ENCODE measurements around the gene MGAT4C. TPM values are rescaled to one million over a fixed set of nuclear protein-coding genes. Genes with fewer than 3 reads are reported as not detected.

Gene MGAT4C
- total and polyA plus RNA-seq, 2 of the 8 experiments (the other 6 are each of a cell fraction or from before 2014, with no cell fraction given) = 1.6 to 2.5 TPM

DNA sequence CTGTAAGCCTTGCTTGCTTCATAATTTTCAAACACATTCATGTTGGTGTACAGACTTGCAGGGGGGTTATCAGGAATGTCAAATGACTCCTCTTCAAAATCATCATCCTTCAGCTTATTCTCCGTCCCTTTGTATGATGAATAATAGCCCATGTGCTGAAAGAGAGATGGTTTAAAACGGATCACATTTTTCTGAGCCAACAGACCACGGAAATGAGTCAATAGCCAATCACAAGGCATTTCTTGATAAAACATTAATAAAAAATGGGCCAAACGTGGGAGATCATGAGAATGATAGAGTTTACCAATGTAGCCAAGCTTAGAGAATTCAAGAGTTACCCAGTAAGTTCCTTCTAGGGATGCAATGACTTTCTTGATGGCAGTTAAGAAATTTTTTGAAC lies 276.6 kb downstream of the MGAT4C start:
- Histone ChIP-seq H3K79me2 (ENCODE audit: control insufficient read depth in 1 of 2, insufficient read depth in 2 of 2, low read length in 2 of 2) (no peaks in the 10 kb centered on the region), H4K20me1 (replicated peaks in 1 of 2; ENCODE audit: control insufficient read depth in 1 of 2, insufficient read depth in 2 of 2, low read length in 2 of 2) (no peaks in the 10 kb centered on the region), H3K23ac (ENCODE audit: insufficient read length) (no peak overlapping the region), H3K4me1 (replicated peaks in 1 of 4; ENCODE audit: control insufficient read depth in 3 of 4, insufficient read depth in 4 of 4, low read length in 3 of 4) (no peaks in the 10 kb centered on the region), H3K9ac (replicated peaks in 1 of 4; ENCODE audit: extremely low read depth in 1 of 4, low read depth in 3 of 4, low read length in 3 of 4) (no peak overlapping the region), H2BK5ac (ENCODE audit: low read depth, low read length) (no peak overlapping the region), H3K56ac (replicated peaks; ENCODE audit: insufficient read length, low read depth, low read length) (no peak overlapping the region), H3K23me2 (ENCODE audit: low read depth, low read length) (no peaks in the 10 kb centered on the region; the same call in 1 of the 2 replicates), H2BK20ac (ENCODE audit: low read length) (no peak overlapping the region), H2AK5ac (ENCODE audit: low read depth, low read length) (no peak overlapping the region), H3K18ac (ENCODE audit: extremely low read depth, low read length) (no peak overlapping the region), H4K8ac (ENCODE audit: extremely low read depth, insufficient read depth, low read length) (no peak overlapping the region), H2BK12ac (ENCODE audit: low read depth, low read length) (no peak overlapping the region), H2BK15ac (ENCODE audit: low read length) (no peak overlapping the region), H3K27me3 (replicated peaks in 1 of 4; ENCODE audit: control insufficient read depth in 3 of 4, extremely low read depth in 1 of 4, insufficient read depth in 3 of 4, low read length in 3 of 4) (no peaks in the 10 kb centered on the region), H3K4me2 (ENCODE audit: insufficient read depth in 1 of 2, low read depth in 2 of 2, low read length in 2 of 2) (no peak overlapping the region), H2BK120ac (replicated peaks; ENCODE audit: low read depth, low read length) (no peak overlapping the region), H3K36me3 (ENCODE audit: control insufficient read depth in 2 of 4, insufficient read depth in 4 of 4, low read length in 3 of 4) (no peaks in the 10 kb centered on the region), H4K91ac (replicated peaks; ENCODE audit: insufficient read length, low read length) (no peak overlapping the region), H3K27ac (ENCODE audit: low read depth, low read length) (no peak overlapping the region), H2AFZ (ENCODE audit: low read length) (no peak overlapping the region), H3K9me3 (ENCODE audit: insufficient read depth in 2 of 2, low read depth in 1 of 2, low read length in 1 of 2) (no peaks in the 10 kb centered on the region), H3K79me1 (ENCODE audit: low read depth, low read length) (no peaks in the 10 kb centered on the region), H3K4ac (replicated peaks; ENCODE audit: insufficient read length, low read depth, low read length) (no peak overlapping the region), H4K5ac (ENCODE audit: insufficient read length, low read depth, low read length) (no peak overlapping the region), H3K4me3 (ENCODE audit: extremely low read depth in 1 of 4, insufficient read depth in 2 of 4, low read depth in 3 of 4, low read length in 4 of 4) (no peak overlapping the region), H3K14ac (ENCODE audit: insufficient read length) (no peak overlapping the region)
- ChIA-PET CTCF (ENCODE audit: partially characterized antibody) (no interaction called here), POLR2A (ENCODE audit: partially characterized antibody) (no interaction called here)
- FAIRE-seq (no peak), DNase-seq (ENCODE audit: low read depth in 1 of 2, low spot score in 2 of 2) (no peak)
- 89% methylated on average over 4 of the region's 4 CpGs; no CpG with 5 or more reads in 1 of the 2 experiments for WGBS, 2 experiments (ENCODE audit: extremely low coverage in 1 of 2, insufficient coverage in 1 of 2, insufficient read length in 1 of 2, insufficient replicate concordance in 2 of 2, low coverage in 1 of 2, low lambda C conversion rate in 2 of 2, missing lambda C conversion rate in 1 of 2)
- no peak for TF ChIP-seq GTF2F1 (IDR thresholded peaks at IDR 0.05; ENCODE audit: borderline replicate concordance, low read depth, low read length)
- no peak for TF ChIP-seq ZNF274 (IDR thresholded peaks at IDR 0.05; ENCODE audit: borderline replicate concordance, extremely low read depth, low read length)
- no peak for TF ChIP-seq BCL11A (IDR thresholded peaks at IDR 0.05; ENCODE audit: low read depth in 2 of 2, low read length in 2 of 2)
- no peak for TF ChIP-seq KDM1A (IDR thresholded peaks at IDR 0.05; ENCODE audit: borderline replicate concordance, low read length)
- TF ChIP-seq SIRT6 (IDR thresholded peaks at IDR 0.05; ENCODE audit: low read length) = no peak
- no peak for TF ChIP-seq ASH2L (IDR thresholded peaks at IDR 0.05; ENCODE audit: low read length)
- TF ChIP-seq SUZ12 (IDR thresholded peaks at IDR 0.05; ENCODE audit: low read length) = no peak
- TF ChIP-seq SP4 (IDR thresholded peaks at IDR 0.05; ENCODE audit: low read length) = no peak
- TF ChIP-seq, protein P1, sequence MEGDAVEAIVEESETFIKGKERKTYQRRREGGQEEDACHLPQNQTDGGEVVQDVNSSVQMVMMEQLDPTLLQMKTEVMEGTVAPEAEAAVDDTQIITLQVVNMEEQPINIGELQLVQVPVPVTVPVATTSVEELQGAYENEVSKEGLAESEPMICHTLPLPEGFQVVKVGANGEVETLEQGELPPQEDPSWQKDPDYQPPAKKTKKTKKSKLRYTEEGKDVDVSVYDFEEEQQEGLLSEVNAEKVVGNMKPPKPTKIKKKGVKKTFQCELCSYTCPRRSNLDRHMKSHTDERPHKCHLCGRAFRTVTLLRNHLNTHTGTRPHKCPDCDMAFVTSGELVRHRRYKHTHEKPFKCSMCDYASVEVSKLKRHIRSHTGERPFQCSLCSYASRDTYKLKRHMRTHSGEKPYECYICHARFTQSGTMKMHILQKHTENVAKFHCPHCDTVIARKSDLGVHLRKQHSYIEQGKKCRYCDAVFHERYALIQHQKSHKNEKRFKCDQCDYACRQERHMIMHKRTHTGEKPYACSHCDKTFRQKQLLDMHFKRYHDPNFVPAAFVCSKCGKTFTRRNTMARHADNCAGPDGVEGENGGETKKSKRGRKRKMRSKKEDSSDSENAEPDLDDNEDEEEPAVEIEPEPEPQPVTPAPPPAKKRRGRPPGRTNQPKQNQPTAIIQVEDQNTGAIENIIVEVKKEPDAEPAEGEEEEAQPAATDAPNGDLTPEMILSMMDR (IDR thresholded peaks at IDR 0.05; ENCODE audit: control extremely low read depth in 1 of 3, insufficient read depth in 1 of 3, low read depth in 1 of 3, low read length in 3 of 3) = no peak
- no peak for TF ChIP-seq TAF1 (IDR thresholded peaks at IDR 0.05; ENCODE audit: low read depth, low read length)
- TF ChIP-seq YY1 (IDR thresholded peaks at IDR 0.05; ENCODE audit: low read depth, low read length) = no peak
- TF ChIP-seq, protein P2, sequence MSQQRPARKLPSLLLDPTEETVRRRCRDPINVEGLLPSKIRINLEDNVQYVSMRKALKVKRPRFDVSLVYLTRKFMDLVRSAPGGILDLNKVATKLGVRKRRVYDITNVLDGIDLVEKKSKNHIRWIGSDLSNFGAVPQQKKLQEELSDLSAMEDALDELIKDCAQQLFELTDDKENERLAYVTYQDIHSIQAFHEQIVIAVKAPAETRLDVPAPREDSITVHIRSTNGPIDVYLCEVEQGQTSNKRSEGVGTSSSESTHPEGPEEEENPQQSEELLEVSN (IDR thresholded peaks at IDR 0.05) = no peak
- TF ChIP-seq GABPA (IDR thresholded peaks at IDR 0.05; ENCODE audit: borderline replicate concordance, insufficient read depth, low read length) = no peak

All from H1 (cell line).